ENCODE results near the gene SFMBT2.

DNA sequence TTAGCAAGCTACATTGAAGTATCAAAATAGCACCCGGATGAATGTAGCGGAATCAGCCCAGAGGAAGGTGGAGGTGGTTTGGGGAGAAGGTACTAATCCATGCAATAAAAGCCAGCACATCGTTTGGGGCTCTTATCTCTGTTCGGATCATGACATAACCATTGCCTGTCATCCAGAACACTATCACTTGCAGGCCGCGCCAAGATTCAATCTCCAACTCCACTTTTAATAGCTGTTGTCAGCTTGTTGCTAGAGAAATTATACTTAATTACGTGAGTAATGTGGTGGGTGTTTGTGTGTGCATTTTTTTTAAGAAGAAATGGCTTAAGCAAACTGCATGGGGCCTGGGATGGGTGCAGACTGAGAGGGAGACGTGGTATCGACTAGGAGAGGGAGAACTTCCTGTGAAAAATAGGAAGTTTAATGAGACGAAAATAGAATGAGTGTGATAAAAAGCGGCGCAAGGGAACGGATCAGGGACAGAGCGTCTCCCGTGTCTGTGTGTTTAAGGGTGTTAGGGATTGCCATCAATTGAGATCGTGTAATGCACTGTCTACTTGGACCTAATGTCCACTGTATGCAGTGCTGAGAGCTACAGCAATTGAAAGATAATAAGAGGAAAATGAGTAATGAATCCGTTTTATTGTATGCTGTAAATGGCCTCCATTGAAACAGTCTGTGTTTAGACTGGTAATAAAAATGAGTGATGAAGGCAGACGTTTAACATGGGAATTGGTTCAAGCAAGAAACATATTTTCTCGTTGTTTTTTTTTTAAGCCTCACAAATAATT, 27.6 kb upstream of the SFMBT2 start:
- TF ChIP-seq FOXP2 (optimal IDR thresholded peaks at IDR 0.05; ENCODE audit: control extremely low read depth, extremely low read length, insufficient read depth) (no peak), POLR2AphosphoS5 (IDR thresholded peaks at IDR 0.05; ENCODE audit: borderline replicate concordance, low read depth, low read length) (no peak)

All from SK-N-MC (cell line).